ENCODE measurements around the gene CIC. TPM values are rescaled to one million over a fixed set of nuclear protein-coding genes. Genes with fewer than 3 reads are reported as not detected.

CIC gene
- total RNA-seq, 1 experiment from 2014 or later: 54.0 TPM

DNA sequence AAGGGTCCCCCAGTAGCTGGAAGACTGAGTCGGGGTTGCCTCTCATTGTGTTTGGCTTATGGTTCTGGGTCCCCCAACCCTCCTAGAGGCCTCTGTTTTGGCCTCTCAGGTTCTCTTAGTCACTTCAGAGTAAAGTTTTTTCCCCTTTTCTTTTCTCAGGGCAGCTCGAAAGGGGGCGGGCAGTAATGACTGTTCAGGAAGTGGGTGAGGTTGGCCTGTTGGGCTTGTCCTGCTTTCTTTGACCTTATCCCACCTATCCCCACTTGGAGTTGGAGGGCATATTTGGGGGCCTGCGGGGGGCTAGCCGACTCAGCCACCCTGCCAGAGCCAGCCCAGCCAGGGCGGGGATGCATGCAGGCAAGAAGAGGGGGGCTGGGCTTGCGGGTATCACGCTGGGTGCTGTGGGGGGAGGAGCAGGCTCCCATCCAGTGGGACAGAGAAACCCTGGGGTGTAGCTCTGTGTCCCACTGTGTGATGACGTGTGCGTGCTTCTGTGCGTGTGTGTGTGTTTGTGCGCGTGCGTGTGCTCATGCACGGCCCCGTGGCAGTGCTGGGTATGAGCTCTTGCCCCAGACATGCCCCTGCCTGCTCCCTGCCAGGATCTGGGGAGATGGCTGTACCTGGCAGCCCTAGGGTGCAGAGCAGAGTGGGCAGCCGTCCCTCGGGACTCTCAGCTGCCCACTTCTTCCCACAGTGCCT lies 1.4 kb downstream of the CIC start:
- Mint-ChIP-seq H3K27me3 (ENCODE audit: low read depth) (no peaks in the 10 kb centered on the region), H3K4me3 (no peak overlapping the region; a peak in 3 of 5 replicates), H3K27ac (peak overlapping the region in 2 of 3 experiments; percentile 55 to 68; a peak in 3 of 7 replicates), H3K4me1 (peaks cover 20 to 25% of the 10 kb centered on the region in 2 experiments), H3K36me3 (ENCODE audit: insufficient read depth in 1 of 3, low read depth in 3 of 3) (peaks cover 4 to 23% (median 16%) of the 10 kb centered on the region in 3 experiments; a peak in 6 of 7 replicates), H3K9me3 (no peaks in the 10 kb centered on the region; a peak in 1 of 5 replicates)
- DNase-seq: no peak
- Histone ChIP-seq H3K9ac (ENCODE audit: extremely low read depth, insufficient read length, low read length) (peak overlapping the region; percentile 12), H3K9me3 (ENCODE audit: control insufficient read depth, low read depth, low read length) (no peaks in the 10 kb centered on the region), H3K23me2 (ENCODE audit: insufficient read length, low read depth, low read length, poor library complexity, severe bottlenecking) (peaks cover 9% of the 10 kb centered on the region), H3K23ac (ENCODE audit: insufficient read length, low read depth, low read length) (no peak overlapping the region), H3K79me2 (ENCODE audit: insufficient read depth, low read length) (no peaks in the 10 kb centered on the region), H3K56ac (ENCODE audit: insufficient read length, low read depth, low read length) (no peak overlapping the region), H3K14ac (ENCODE audit: insufficient read depth, low read length) (no peak overlapping the region), H2BK120ac (ENCODE audit: low read depth, low read length, poor library complexity, severe bottlenecking) (no peak overlapping the region), H3K4me2 (ENCODE audit: insufficient read depth, insufficient read length, low read length) (peak overlapping the region; percentile 92), H2AK5ac (ENCODE audit: insufficient read length, low read length) (no peak overlapping the region), H4K8ac (replicated peaks; ENCODE audit: insufficient read length, low read depth, low read length) (no peak overlapping the region), H3K27ac (ENCODE audit: insufficient read length, low read depth, low read length) (no peak overlapping the region), H2BK15ac (ENCODE audit: low read depth, low read length) (no peak overlapping the region), H3K79me1 (ENCODE audit: insufficient read depth, low read depth, low read length, poor library complexity, severe bottlenecking) (no peaks in the 10 kb centered on the region), H4K5ac (ENCODE audit: insufficient read length, low read depth, low read length) (no peak overlapping the region), H2AFZ (ENCODE audit: low read length) (no peak overlapping the region), H3K18ac (ENCODE audit: insufficient read length, low read depth, low read length) (no peak overlapping the region), H3K4ac (ENCODE audit: low read depth, low read length) (no peak overlapping the region), H2BK20ac (ENCODE audit: low read depth, low read length, poor library complexity, severe bottlenecking) (no peak overlapping the region), H4K20me1 (ENCODE audit: control insufficient read depth, insufficient read depth, insufficient read length) (no peaks in the 10 kb centered on the region), H3T11ph (ENCODE audit: low read length) (no peak overlapping the region), H4K91ac (ENCODE audit: insufficient read length, low read depth, low read length) (no peak overlapping the region), H3K27me3 (ENCODE audit: insufficient read depth, low read length) (no peaks in the 10 kb centered on the region), H3K4me1 (ENCODE audit: insufficient read depth, low read length) (no peaks in the 10 kb centered on the region; the same call in 1 of the 2 replicates), H2BK12ac (ENCODE audit: insufficient read length, low read depth, low read length) (no peak overlapping the region), H2BK5ac (ENCODE audit: insufficient read length, low read length) (no peak overlapping the region)
- TF ChIP-seq, protein P1, sequence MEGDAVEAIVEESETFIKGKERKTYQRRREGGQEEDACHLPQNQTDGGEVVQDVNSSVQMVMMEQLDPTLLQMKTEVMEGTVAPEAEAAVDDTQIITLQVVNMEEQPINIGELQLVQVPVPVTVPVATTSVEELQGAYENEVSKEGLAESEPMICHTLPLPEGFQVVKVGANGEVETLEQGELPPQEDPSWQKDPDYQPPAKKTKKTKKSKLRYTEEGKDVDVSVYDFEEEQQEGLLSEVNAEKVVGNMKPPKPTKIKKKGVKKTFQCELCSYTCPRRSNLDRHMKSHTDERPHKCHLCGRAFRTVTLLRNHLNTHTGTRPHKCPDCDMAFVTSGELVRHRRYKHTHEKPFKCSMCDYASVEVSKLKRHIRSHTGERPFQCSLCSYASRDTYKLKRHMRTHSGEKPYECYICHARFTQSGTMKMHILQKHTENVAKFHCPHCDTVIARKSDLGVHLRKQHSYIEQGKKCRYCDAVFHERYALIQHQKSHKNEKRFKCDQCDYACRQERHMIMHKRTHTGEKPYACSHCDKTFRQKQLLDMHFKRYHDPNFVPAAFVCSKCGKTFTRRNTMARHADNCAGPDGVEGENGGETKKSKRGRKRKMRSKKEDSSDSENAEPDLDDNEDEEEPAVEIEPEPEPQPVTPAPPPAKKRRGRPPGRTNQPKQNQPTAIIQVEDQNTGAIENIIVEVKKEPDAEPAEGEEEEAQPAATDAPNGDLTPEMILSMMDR (conservative IDR thresholded peaks at IDR 0.05): no peak
- no CpG with 5 or more reads among the region's 18 CpGs for WGBS (ENCODE audit: extremely low coverage, insufficient read length, low lambda C conversion rate)
